GM12892 (cell line): Measurements from ENCODE around the gene GALT.
A peak's percentile ranks its signal among the peaks of the same experiment; 100 is the strongest.
"Not testable (repeated sequence)": the region's sequence is repeated elsewhere in the genome, so short reads cannot be mapped to it uniquely, and the experiment has no call there.

Experiments used
- DNase-seq: peaks from one replicate; pipeline ENCODE4 v3.0.0; 2011; ENCODE audit not compliant: insufficient read length
- FAIRE-seq: peaks from 2 replicates; lab custom pipeline; 2011; peaks lifted over from hg19 to GRCh38; lab: Jason Lieb, UNC
- POLR2A ChIP-seq: IDR thresholded peaks from 2 replicates; pipeline ENCODE4 v1.6.1; 2011; ENCODE audit warnings: low read depth, low read length, control low read depth
- POLR2AphosphoS5 ChIP-seq: IDR thresholded peaks from 2 replicates; pipeline ENCODE4 v1.6.1; 2011; ENCODE audit warnings: low read depth, low read length, control low read depth
- TAF1 ChIP-seq: IDR thresholded peaks from 2 replicates; pipeline ENCODE4 v1.6.1; 2011; ENCODE audit warnings: low read depth, mild to moderate bottlenecking, control low read depth, low read length, borderline replicate concordance

Gene GALT

GRCh38 chr9:34628656-34629490 is 17.6 kb upstream of the GALT start, which contains the start of gene ARID3C:
ARID3C (minus strand) TSS chr9:34629066; CDS start chr9:34628014, 1,052 bp downstream.
- no peak for TF ChIP-seq POLR2A
- no peak for TF ChIP-seq TAF1
- TF ChIP-seq POLR2AphosphoS5, result no peak
- DNase-seq (no peak), FAIRE-seq (peak; percentile 21)

GRCh38 chr9:34629491-34629808 is 17.0 kb upstream of the GALT start:
- no peak for TF ChIP-seq POLR2A
- no peak for TF ChIP-seq POLR2AphosphoS5
- no peak for TF ChIP-seq TAF1
- DNase-seq (no peak), FAIRE-seq (no peak)

- DNase-seq (no peak), FAIRE-seq (no peak)
- TF ChIP-seq TAF1 (no peak), POLR2A (no peak), POLR2AphosphoS5 (no peak)
Measured at GRCh38 chr9:34630402-34631154, 15.9 kb upstream of the GALT start.

GRCh38 chr9:34633166-34633565 is 13.3 kb upstream of the GALT start:
- no peak for DNase-seq
- FAIRE-seq, result no peak
- TF ChIP-seq POLR2AphosphoS5 (no peak), POLR2A (no peak), TAF1 (no peak)

GRCh38 chr9:34633851-34634550 is 12.5 kb upstream of the GALT start:
- FAIRE-seq (peak; percentile 96), DNase-seq (peak; percentile 68)
- TF ChIP-seq TAF1 (no peak), POLR2A (no peak), POLR2AphosphoS5 (no peak)

GRCh38 chr9:34634551-34635248 is 11.8 kb upstream of the GALT start:
- no peak for DNase-seq
- FAIRE-seq, result no peak
- no peak for TF ChIP-seq TAF1
- TF ChIP-seq POLR2A, result no peak
- TF ChIP-seq POLR2AphosphoS5, result no peak

GRCh38 chr9:34635556-34635955 is 10.9 kb upstream of the GALT start:
- DNase-seq (no peak), FAIRE-seq (no peak)
- TF ChIP-seq POLR2A, result no peak
- TF ChIP-seq POLR2AphosphoS5, result no peak
- TF ChIP-seq TAF1, result no peak

- TF ChIP-seq POLR2A, result no peak
- DNase-seq (no peak), FAIRE-seq (peak; percentile 21)
Measured at GRCh38 chr9:34636791-34637355, 9.6 kb upstream of the GALT start.

GRCh38 chr9:34637356-34638137 is 8.9 kb upstream of the GALT start, which contains the start of gene SIGMAR1:
SIGMAR1 (minus strand) TSS chr9:34637787; CDS start chr9:34637697, 90 bp downstream.
- FAIRE-seq, result peak; percentile 96
- TF ChIP-seq POLR2AphosphoS5, result peak; percentile 74
- TF ChIP-seq POLR2A, result peak; percentile 82
- peak; percentile 55; the same call in 1 of the 2 replicates for TF ChIP-seq TAF1
- peak; percentile 91 for DNase-seq

- TF ChIP-seq POLR2AphosphoS5 (no peak), TAF1 (no peak), POLR2A (no peak)
Measured at GRCh38 chr9:34638138-34638445, 8.4 kb upstream of the GALT start.

GRCh38 chr9:34639322-34639721 is 7.2 kb upstream of the GALT start:
- not testable (repeated sequence) for FAIRE-seq, DNase-seq

More at GRCh38 chr9:34638138-34638445, 8.4 kb upstream of the GALT start:
- DNase-seq, result no peak
- FAIRE-seq, result no peak
